Measurements from ENCODE around the gene CCAR1. TPM values are rescaled to one million over a fixed set of nuclear protein-coding genes. Genes with fewer than 3 reads are reported as not detected.
A peak's percentile ranks its signal among the peaks of the same experiment; 100 is the strongest.
"Not testable (repeated sequence)": the region's sequence is repeated elsewhere in the genome, so short reads cannot be mapped to it uniquely, and the experiment has no call there.

The CCAR1 gene
- total RNA-seq, 2 donors from 2014 or later = 70.3 to 110 TPM

GRCh38 chr10:68828083-68828601, 107.1 kb downstream of the CCAR1 start:
- H3K4me3 Mint-ChIP-seq = peak overlapping the region; percentile 32
- not testable (repeated sequence) for H3K4me1 Mint-ChIP-seq; H3K27me3 Mint-ChIP-seq; H3K27ac Mint-ChIP-seq; H3K36me3 Mint-ChIP-seq (ENCODE audit: low read depth); H3K9me3 Mint-ChIP-seq
- ATAC-seq (replicated peaks) = peak; percentile 44

GRCh38 chr10:68828833-68829232, 107.8 kb downstream of the CCAR1 start:
- Mint-ChIP-seq H3K9me3 (no peaks in the 10 kb centered on the region), H3K27ac (no peak overlapping the region), H3K36me3 (ENCODE audit: low read depth) (no peaks in the 10 kb centered on the region), H3K4me3 (peak overlapping the region; percentile 32), H3K4me1 (no peaks in the 10 kb centered on the region), H3K27me3 (no peaks in the 10 kb centered on the region)
- no peak for ATAC-seq (replicated peaks)

GRCh38 chr10:68829521-68829920, 108.5 kb downstream of the CCAR1 start:
- no peak for ATAC-seq (replicated peaks)

GRCh38 chr10:68829952-68830351, 108.9 kb downstream of the CCAR1 start:
- Mint-ChIP-seq H3K27me3 (no peaks in the 10 kb centered on the region), H3K9me3 (no peaks in the 10 kb centered on the region), H3K4me1 (no peaks in the 10 kb centered on the region), H3K4me3 (no peak overlapping the region), H3K36me3 (ENCODE audit: low read depth) (no peaks in the 10 kb centered on the region), H3K27ac (no peak overlapping the region)
- no peak for ATAC-seq (replicated peaks)

More at GRCh38 chr10:68829521-68829920, 108.5 kb downstream of the CCAR1 start:
- Mint-ChIP-seq H3K9me3 (no peaks in the 10 kb centered on the region), H3K27ac (no peak overlapping the region), H3K27me3 (no peaks in the 10 kb centered on the region), H3K4me1 (no peaks in the 10 kb centered on the region), H3K36me3 (ENCODE audit: low read depth) (no peaks in the 10 kb centered on the region), H3K4me3 (no peak overlapping the region)

GRCh38 chr10:68831961-68832455, 111.0 kb downstream of the CCAR1 start:
- Mint-ChIP-seq H3K36me3 (ENCODE audit: low read depth) (no peaks in the 10 kb centered on the region), H3K9me3 (no peaks in the 10 kb centered on the region), H3K27ac (no peak overlapping the region), H3K27me3 (no peaks in the 10 kb centered on the region), H3K4me1 (no peaks in the 10 kb centered on the region), H3K4me3 (no peak overlapping the region)
- no peak for ATAC-seq (replicated peaks)

GRCh38 chr10:68832601-68833000, 111.6 kb downstream of the CCAR1 start:
- Mint-ChIP-seq H3K36me3 (ENCODE audit: low read depth) (no peaks in the 10 kb centered on the region), H3K27me3 (no peaks in the 10 kb centered on the region), H3K9me3 (no peaks in the 10 kb centered on the region), H3K27ac (no peak overlapping the region), H3K4me1 (no peaks in the 10 kb centered on the region), H3K4me3 (no peak overlapping the region)
- ATAC-seq (replicated peaks) = no peak

- Mint-ChIP-seq H3K4me3 (no peak overlapping the region), H3K27ac (no peak overlapping the region), H3K9me3 (no peaks in the 10 kb centered on the region), H3K27me3 (no peaks in the 10 kb centered on the region), H3K4me1 (no peaks in the 10 kb centered on the region), H3K36me3 (ENCODE audit: low read depth) (no peaks in the 10 kb centered on the region)
- no peak for ATAC-seq (replicated peaks)
These were observed 116.7 kb downstream of the CCAR1 start for GRCh38 chr10:68837626-68838322.

- not testable (repeated sequence) for H3K9me3 Mint-ChIP-seq; H3K4me1 Mint-ChIP-seq; ATAC-seq (replicated peaks); H3K27me3 Mint-ChIP-seq; H3K36me3 Mint-ChIP-seq (ENCODE audit: low read depth); H3K27ac Mint-ChIP-seq; H3K4me3 Mint-ChIP-seq
These were observed 119.6 kb downstream of the CCAR1 start for GRCh38 chr10:68840650-68841049.

Other genes starting within 250 kb of the CCAR1 start
- gene DNA2, start 249.3 kb upstream of the CCAR1 start, total RNA-seq = 10 to 100 TPM; 35.0 to 39.8 TPM
- gene SLC25A16, start 193.7 kb upstream of the CCAR1 start, total RNA-seq = 10 to 100 TPM; 16.6 to 17.0 TPM
- gene TET1, start 160.9 kb upstream of the CCAR1 start, total RNA-seq = under 1 TPM; 0.86 to 0.87 TPM
- under 1 TPM; 0.21 to 0.39 TPM for gene STOX1, start 106.3 kb downstream of the CCAR1 start, total RNA-seq
- gene DDX50, start 180.1 kb downstream of the CCAR1 start, total RNA-seq = 10 to 100 TPM; 48.0 to 66.1 TPM
- gene DDX21, start 234.9 kb downstream of the CCAR1 start, total RNA-seq = 100 to 1,000 TPM in 1 of 2 donors, 10 to 100 TPM in 1; 77.8 to 176 TPM

All from activated T-helper 17 cell treated with anti-CD3 and anti-CD28 coated beads, Interleukin-2, amount 50 U/mL, for 72 hours (primary cell).